ENCODE results near the gene TMEM266.

- TF ChIP-seq CTCF (IDR thresholded peaks at IDR 0.05) (no peak; the same call in none of the 2 replicates), ZFX (IDR thresholded peaks at IDR 0.05; ENCODE audit: borderline replicate concordance) (no peak)
Measured at GRCh38 chr15:76059320-76060117, at the start of gene TMEM266.

Measured in 22Rv1 (cell line).